SKM-1 treated with dmso at 0.1 percent for 144 hours (cell line): ENCODE data around the gene KDM4C.

ENCODE experiments used
- DNase-seq: peaks from one replicate; lab custom pipeline; 2025; ENCODE audit not compliant: unreplicated experiment; lab: John Stamatoyannopoulos, UW

Gene KDM4C

DNA sequence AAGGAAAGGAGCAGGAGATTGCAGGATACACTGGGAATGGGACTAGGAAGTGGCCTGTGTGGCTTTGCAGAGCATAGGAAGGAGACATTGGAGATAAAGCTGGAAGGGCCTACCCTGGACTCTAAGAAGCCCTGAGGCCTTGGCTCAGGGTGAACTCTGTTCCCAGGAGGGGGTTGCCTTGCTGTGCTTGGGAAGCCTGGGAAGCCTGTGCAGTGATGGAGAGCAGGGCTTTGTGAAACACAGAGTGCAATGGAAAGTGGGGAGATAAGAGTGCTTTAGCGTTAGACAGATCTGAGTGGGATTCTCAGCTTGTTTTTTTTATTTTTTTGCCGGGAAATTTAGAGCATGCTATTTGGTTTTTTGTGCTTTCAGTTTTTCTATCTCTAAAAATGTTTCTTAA lies 437.8 kb downstream of the KDM4C start:
- DNase-seq: no peak

GRCh38 chr9:7196467-7196866 lies 438.7 kb downstream of the KDM4C start:
- no peak for DNase-seq

- no peak for DNase-seq
Measured at GRCh38 chr9:7201196-7201595, 443.4 kb downstream of the KDM4C start.

GRCh38 chr9:7205806-7206205 lies 448.0 kb downstream of the KDM4C start:
- no peak for DNase-seq

DNA sequence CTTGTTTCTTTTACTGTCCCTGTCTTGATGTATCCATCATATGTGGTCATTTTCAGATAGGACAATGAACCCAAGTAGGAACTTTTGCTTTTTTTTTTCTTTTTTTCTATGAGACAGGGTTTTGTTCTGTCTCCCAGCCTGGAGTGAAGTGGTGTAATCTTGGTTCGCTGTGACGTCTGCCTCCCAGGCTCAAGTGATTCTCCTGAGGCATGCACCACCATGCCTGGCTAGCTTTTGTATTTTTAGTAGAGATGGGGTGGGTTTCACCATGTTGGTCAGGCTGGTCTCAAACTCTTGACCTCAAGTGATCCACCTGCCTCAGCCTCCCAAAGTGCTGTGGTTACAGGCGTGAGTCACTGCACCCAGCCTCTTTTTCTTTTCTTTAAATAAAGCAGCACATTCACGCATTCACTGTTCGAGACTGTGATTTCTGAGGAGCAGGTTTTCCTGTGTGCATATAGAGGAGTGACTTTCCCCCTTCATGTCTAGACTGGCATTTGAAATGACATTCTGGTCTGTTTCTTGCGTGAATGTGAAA lies 448.5 kb downstream of the KDM4C start:
- no peak for DNase-seq

GRCh38 chr9:7209016-7209715 lies 451.4 kb downstream of the KDM4C start:
- DNase-seq: no peak

- no peak for DNase-seq
Measured at GRCh38 chr9:7209990-7210389, 452.2 kb downstream of the KDM4C start.

GRCh38 chr9:7210854-7211637 lies 453.3 kb downstream of the KDM4C start:
- no peak for DNase-seq

- no peak for DNase-seq
Measured at GRCh38 chr9:7211657-7212056, 453.9 kb downstream of the KDM4C start.

- no peak for DNase-seq
Measured at GRCh38 chr9:7212101-7212500, 454.3 kb downstream of the KDM4C start.

DNA sequence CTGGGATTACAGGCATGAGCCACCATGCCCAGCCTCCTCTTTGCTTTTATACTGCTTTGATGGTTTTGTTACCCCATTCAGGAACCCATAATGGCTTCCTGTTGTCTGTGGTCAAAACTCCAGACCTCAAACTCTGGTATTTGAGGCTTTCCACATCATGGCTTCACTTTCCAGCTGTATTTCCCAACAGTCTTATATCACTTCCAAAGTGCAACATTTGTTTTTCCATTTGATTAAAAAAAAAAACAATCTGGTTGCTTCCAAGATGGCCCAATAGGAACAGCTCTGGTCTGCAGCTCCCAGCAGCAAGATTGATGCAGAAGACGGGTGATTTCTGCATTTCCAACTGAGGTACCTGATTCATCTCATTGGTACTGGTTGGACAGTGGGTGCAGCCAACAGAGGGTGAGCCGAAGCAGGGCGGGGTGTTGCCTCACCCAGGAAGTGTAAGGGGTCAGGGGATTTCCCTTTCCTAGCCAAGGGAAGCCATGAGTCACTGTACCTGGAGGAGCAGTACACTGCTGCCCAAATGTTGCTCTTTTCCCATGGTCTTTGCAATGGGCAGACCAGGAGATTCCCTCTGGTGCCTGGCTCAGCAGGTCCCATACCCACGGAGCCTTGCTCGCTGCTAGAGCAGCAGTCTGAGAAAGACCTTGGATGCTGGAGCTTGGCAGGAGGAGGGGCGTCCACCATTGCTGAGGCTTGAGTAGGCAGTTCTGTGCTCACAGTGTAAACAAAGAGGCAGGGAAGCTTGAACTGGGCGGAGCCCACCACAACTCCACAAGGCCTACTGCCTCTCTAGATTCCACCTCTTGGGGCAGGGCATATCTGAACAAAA lies 458.4 kb downstream of the KDM4C start:
- peak; percentile 44 for DNase-seq

- no peak for DNase-seq
Measured at GRCh38 chr9:7223981-7224380, 466.2 kb downstream of the KDM4C start.
